Measurements from ENCODE around the gene CCDC137.
"Not testable (repeated sequence)": the region's sequence is repeated elsewhere in the genome, so short reads cannot be mapped to it uniquely, and the experiment has no call there.

CCDC137 gene

GRCh38 chr17:81652906-81653771, 13.4 kb upstream of the CCDC137 start:
- no peak for DNase-seq

GRCh38 chr17:81655378-81656117, 11.0 kb upstream of the CCDC137 start:
- DNase-seq: no peak

- no peak for DNase-seq
These were observed 10.3 kb upstream of the CCDC137 start, which contains the start of gene PDE6G for GRCh38 chr17:81656118-81656743. TSS of gene PDE6G (minus strand) at chr17:81656542. CDS start at chr17:81653305, 3,237 bp downstream.

GRCh38 chr17:81656835-81657234, 9.7 kb upstream of the CCDC137 start:
- no peak for DNase-seq

GRCh38 chr17:81659038-81659437, 7.5 kb upstream of the CCDC137 start:
- no peak for DNase-seq

GRCh38 chr17:81660441-81660840, 6.1 kb upstream of the CCDC137 start:
- DNase-seq: no peak

GRCh38 chr17:81662002-81662401, 4.5 kb upstream of the CCDC137 start:
- no peak for DNase-seq

- no peak for DNase-seq
These were observed 2.5 kb upstream of the CCDC137 start for GRCh38 chr17:81664051-81664470.

GRCh38 chr17:81665205-81666091, 1.1 kb upstream of the CCDC137 start:
- DNase-seq: no peak

- no peak for DNase-seq
These were observed 520 bp upstream of the CCDC137 start for GRCh38 chr17:81666092-81666341.

GRCh38 chr17:81667754-81668153, 1.2 kb downstream of the CCDC137 start:
- DNase-seq: no peak

- no peak for DNase-seq
These were observed 6.0 kb downstream of the CCDC137 start for GRCh38 chr17:81672504-81672903.

- DNase-seq: no peak
These were observed 6.4 kb downstream of the CCDC137 start for GRCh38 chr17:81672954-81673353.

- no peak for DNase-seq
These were observed 7.2 kb downstream of the CCDC137 start for GRCh38 chr17:81673561-81674258.

- DNase-seq: not testable (repeated sequence)
These were observed 9.1 kb downstream of the CCDC137 start for GRCh38 chr17:81675515-81676221.

GRCh38 chr17:81676906-81677305, 10.4 kb downstream of the CCDC137 start:
- no peak for DNase-seq

GRCh38 chr17:81680150-81680549, 13.6 kb downstream of the CCDC137 start:
- DNase-seq: no peak

GRCh38 chr17:81681672-81682071, 15.1 kb downstream of the CCDC137 start:
- no peak for DNase-seq

GRCh38 chr17:81682565-81683207, 16.1 kb downstream of the CCDC137 start:
- no peak for DNase-seq

- DNase-seq: no peak
These were observed 16.7 kb downstream of the CCDC137 start for GRCh38 chr17:81683208-81683583.
